ENCODE measurements around the gene SCMH1.
"Not testable (repeated sequence)": the region's sequence is repeated elsewhere in the genome, so short reads cannot be mapped to it uniquely, and the experiment has no call there.

SCMH1 gene

DNA sequence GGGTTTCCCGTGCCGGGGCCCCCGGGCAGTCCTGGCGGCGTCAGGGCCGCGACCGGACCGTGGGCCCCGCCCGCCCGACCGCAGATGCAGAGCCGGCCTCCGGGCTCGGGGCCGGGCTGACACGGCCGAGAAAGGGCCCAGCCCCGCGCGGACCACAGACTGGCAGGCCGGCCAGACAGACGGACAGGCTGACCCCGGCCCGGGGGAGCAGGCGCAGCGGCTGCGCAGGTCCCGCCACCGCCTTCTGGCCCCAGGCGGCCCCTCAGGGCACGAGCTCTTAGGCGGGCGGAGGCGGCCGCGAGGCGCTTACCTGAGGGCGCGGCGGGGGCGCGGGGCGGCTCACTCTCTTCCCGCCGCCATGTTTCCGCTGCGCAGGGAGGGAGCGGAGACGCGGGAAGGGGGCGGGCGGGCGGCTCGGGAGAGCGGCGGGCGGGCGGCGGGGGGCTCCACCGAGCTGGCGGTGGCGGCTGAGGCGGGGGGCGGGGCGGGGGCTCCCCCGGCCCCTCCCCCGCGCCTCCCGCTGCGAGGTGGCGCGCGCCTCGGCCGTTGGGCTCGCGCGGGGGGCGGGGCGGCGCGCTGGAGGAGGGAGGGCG, at the start of gene SCMH1:
Gene SCMH1, minus strand, starts transcription at position 558 of the 593 bp plus-strand sequence. CDS start 56,173 bp downstream, outside the sequence.
- DNase-seq = peak; percentile 80

DNA sequence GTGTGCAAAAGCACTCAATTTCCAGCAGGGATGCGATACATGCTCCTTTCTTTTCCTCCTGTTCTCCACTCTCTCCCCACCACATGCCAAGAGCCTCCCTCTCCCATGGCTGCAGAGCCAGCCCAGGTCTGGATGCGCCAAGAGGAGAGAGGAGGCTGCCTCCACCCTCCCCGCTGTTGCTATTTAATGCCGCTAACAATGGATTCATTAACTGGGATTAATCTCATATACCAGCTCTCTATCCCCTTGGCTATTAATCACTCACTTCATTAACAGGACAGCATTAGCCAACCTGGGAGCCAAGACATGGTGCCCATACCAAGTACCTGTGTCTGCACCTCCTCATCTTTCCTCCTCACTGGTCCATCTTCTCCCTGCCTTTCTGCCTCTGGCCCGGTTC, 49.1 kb upstream of the SCMH1 start:
- no peak for DNase-seq

DNA sequence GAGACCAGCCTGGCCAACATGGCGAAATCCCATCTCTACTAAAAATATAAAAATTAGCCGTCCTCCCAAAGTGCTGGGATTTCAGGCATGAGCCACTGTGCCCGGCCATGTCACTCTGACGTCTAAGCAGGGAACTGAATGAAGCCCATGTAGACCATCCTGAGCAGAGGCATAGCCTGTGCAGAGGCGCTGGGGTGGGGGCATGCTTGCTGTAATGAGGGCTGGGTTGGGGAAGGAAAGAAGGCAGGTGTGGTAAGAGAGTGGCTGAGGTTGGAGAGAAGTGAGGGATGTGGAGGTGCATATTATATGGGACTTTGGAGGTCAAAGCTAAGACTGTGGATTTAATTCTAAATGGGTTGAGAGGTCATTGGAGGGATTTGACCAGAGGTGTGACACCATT, 47.1 kb upstream of the SCMH1 start:
- no peak for DNase-seq

DNA sequence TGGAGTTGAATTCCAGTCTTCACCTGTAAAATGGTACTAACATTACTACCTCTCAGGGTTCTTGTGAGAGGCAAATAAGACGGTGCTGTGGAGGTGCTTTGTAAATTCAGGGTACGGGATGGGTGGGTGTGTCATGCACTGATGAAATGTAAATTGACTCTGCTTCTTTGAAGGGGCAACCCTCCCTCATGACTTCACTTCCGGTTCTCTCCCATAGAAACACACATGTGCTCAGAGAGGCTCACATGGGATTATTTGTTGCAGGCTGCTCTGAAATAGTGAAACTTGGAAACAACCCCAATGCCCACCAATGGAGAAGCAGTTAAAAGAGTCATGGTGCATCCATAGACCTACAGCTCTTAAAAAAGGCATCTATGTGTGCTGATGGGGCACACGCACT, 44.9 kb upstream of the SCMH1 start:
- no peak for DNase-seq

DNA sequence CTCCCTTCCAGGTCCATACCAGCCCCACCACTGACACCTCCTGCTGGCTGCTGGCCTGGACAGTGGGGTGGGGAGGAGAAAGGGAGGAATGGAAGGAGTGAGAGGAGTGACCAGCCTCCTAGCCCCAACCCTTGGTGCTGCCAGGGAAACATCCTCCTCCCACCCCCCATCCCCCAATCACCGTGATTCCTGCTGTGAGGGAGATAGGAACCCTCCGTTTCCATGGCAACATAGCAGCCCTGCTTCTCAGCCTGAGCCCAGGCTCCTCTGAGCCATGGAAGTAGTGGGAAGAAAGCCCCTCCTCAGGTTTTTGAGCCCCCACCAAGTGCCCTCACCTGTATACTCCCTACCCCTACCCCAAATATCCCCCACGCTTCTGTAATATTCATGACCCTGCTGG, 44.4 kb upstream of the SCMH1 start:
- no peak for DNase-seq

DNA sequence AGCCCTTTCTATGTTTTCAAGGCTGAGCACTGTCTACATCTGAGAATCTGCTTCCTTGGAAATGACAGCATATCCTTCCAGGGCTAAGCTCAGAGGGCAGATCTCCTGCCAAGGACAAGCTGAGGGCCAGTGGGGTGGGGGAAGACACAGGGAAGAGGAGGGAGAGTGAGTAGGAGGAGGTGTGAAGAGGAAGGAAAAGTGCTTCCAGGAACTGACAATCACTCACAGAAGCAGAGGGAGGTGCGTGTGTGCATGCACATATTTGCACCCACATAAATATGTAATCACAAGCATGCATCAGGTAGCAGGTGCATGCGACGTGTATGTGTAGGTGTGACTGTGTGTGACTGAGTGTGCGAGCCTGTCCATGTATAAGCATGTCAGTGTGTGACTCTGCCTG, 43.7 kb upstream of the SCMH1 start:
- no peak for DNase-seq

DNA sequence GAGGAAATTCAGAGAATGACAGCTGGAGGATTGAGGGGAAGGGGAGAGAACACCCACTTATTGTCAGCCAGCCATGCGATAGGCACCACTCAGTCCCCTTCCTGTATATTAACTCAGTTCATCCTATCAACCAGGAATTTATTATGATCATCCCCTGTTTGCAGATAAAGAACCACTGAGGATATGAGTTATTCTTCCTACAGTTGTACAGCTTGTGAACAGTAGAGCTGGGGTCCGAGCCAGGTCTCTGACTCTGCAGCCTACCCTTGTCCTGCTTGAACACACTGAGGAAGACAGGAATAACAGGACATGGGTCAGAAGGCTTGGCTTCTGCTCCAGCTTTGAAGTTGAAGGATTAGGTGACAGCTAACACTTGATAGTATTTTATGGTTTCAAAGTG, 42.0 kb upstream of the SCMH1 start:
- DNase-seq = no peak

DNA sequence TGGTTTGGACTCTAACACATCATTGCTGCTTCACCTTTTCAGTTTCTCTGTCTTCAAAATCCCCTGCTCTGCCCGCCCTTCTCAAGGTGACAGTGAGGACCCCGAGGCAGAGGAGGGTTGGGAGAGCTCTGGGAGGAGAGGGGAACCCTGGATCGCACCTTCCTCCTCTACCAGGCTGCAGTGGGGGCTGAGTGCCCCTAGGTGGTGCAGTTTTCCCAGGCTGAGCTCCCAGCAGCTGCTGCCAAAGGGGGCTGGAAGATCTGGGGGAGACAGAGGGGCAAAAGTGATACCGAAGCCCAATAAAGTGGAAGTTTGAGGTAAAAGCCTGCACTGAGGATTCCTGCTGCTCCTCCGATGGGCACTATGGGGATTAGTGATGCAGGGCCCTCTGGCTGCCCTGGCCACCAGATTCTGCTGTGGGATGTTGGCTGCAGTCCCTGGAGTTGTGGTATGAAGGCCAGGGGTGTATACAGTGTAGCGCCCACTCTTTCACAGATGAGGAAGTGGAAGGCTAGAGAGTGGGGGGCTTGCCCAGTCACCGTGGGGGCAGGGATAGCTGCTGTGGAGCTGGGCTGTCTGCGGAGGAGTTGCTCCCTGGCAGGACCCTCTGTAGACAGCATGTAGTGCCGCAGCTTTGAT, 40.7 kb upstream of the SCMH1 start:
- DNase-seq = peak; percentile 52

DNA sequence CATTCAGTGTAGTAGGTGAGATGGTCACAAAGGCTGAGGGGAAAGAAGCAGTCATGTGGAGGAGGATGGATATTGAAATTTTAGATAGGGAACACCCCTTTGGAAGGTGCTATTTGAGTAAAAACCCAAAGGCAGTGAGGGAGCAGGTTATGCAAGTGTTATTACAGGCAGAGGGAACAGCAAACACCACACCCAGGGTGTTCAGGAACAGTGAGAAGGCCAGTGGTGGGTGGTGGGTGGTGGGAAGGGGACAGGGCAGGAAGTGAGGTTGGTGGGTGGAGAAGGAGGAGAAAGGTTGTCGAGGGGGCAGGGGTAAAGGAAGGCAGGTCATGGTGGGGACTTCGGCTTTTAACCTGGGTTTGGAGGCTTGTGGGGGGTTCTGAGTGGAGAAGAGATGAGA, 39.2 kb upstream of the SCMH1 start:
- no peak for DNase-seq

DNA sequence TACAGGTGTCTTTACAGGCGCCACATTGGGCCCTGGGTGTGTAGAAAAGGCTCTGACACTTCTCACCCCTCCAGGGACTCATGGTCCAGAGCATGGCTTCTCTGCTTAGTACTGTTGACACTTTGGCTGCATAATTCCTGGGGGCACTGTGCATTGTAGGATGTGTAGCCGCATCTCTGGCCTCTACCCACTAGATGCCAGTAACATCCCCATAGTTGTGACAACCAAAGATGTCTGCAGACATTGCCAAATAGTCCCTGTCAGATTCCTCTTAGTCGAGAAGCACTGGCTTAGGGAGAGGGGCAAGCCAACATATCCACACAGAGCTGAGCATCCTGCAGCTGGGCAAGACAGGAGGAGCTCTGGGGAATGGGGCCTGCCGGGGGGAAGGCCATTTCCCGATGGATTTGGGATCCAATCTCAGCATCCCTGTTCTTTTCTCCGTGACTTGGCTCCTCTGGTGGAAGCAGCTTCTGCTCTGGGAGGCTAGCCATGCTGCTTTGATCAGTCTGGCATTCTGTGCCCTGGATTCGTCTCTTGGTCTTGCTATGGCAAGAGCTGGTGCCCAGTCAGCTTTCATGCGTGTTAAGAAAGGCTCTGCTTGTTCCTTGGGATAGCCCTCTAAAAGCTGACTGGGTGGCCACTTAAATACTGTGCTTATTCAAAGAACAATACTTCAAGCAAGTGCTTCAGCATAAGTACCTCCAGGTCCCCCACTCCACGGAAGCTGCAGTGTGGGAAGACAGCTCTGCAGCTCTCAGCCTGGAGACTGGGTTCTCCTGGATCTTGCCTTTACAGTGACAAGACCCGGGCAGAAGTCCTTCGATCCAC, 38.3 kb upstream of the SCMH1 start:
- DNase-seq = no peak

DNA sequence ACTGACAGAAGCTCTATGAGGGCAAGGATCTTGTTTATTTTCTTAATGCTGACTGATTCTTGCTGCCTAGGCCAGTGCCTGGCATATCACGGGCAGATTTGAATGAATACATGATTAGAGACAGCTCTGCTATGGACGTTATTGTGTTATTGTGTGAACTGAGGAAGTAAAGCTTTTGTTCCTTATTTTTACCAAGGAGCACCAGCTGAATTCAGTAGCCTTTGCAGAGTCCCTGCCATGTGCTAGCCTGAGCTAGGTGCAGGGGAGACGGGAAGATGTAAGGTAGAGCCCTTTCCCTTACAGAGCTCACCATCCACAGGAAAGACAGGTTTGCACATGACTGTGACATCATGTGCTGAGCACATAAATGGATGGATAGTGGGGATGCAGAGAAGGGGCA, 36.0 kb upstream of the SCMH1 start:
- no peak for DNase-seq

DNA sequence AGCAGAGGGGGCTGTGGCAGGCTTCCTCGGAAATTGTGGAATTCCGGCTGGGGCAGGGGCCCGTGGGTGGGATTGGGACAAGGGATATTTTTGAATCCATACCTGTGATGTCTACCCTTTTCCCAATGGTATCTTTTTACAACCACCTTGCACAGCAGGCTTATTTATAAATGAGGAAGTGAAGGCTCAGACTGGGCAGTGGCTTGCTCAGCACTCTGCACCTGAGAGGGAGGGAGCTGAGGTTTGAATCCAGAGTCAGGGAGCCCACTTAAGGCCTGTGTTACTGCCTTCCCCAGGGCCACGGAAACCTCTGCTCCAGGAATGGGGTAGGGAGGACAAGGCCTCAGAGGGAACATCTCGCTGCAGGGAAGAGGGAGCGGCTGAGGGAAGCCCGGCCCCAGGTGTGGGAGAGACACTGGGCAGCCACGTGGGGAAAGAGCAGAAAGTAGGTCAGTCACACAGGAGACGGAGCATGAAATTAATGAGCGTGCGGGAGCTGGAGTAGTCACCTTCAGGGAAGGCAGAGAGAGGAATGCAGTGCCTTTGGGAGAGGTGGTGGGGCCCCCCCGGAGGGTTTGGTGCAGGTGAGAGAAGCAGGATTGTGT, 35.4 kb upstream of the SCMH1 start:
- DNase-seq = peak; percentile 78

DNA sequence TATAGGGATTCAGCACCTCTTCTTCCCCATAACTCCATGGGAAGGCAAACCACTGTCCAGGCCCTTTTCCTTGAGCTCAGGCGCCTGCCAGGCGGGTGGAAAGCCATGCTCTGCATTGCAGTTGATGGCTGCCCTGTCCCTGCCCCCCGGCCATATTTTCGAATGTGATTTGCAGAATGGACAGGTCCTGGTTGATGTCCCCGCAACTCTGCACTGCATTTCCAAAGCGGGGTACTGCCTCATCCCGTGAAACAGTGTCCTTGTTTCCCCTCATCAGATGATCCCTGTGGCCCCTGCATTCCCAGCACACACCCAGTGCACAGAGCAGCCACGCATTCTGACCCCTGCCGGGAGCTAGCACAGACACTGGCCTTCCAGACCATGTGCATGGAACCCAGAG, 33.7 kb upstream of the SCMH1 start:
- no peak for DNase-seq

DNA sequence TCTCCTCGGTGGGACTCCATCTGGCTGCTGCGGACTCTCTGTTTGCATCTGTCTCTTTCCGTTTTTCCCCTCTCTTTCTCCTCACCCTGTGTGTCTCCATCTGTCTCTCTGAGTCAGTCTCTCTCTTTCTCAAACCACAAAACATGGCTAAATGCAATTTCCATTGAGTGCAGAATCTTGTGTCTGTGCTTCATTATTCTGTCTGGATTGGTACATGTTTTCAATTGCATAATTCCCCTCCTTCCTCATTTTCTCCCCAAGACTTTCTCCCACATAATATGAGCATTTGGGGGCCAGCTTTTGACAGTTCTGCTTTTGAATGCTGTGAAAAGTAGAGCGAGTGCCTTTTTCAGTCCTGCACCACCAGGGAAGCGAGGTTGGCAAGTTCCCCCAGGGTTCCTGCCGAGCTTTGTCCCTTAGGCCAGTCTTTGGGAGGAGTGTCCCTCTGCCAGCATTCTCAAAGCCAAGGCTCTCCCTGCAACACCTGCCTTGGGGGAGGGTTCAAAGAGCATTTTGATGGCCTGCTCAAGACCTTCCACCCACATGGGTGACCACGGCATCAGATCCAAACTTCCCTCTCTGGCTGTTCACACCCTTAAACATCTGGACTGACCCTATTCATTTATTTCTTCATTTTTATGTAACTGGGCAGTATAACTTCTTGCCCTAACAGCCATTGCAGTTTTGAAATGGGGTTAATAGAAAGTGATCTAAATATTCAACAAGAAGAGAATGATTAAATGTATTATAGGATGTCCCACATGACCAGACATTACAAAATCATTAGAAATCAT, 32.8 kb upstream of the SCMH1 start:
- DNase-seq = no peak

DNA sequence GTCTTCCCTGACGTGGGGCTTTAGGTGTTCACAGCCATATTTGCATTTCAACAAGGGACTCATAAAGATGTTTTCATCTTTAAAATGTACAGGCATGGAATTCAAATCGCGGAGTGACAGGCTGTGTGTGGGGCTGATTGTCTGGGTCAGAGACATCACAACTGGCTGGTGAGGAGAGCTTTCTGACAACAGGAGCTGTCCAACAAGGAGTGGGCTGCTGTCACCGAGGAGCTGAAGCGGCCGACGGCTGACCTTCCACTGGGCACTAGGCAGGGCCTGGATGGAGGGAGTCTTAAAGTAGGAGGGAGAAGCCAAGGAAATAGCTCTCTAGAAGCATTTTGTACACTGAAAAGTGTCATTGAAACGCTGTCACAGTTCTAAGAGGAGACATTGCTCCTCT, 30.5 kb upstream of the SCMH1 start:
- DNase-seq = no peak

DNA sequence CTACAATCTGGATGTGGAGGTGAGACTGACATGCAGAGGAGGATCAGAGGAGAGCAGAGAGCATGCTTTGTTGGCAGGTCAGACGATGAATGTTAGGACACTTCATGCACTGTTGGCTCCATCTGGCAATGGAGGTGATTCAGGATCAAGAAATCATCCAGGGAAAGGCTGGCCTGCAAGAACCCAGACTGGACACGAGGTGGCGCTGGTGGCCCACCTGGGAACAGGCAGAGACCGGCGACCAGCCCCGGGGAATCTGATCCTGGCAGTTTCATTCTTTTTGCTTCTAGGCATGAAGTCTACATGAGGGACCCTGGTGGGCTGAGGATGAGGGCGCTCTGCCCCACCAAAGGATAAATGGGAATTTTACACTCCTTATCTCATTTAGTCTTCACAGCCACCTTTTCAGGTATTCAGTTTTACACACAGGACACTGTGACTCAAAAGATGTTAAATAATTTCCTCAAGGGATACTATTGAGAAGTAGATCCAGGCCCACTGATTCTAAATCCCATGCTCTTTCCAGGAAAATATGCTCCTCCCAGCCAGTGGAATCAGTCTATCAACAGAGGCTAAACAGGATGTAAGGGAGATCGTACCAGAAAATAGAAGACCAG, 26.2 kb upstream of the SCMH1 start:
- DNase-seq = peak; percentile 71

DNA sequence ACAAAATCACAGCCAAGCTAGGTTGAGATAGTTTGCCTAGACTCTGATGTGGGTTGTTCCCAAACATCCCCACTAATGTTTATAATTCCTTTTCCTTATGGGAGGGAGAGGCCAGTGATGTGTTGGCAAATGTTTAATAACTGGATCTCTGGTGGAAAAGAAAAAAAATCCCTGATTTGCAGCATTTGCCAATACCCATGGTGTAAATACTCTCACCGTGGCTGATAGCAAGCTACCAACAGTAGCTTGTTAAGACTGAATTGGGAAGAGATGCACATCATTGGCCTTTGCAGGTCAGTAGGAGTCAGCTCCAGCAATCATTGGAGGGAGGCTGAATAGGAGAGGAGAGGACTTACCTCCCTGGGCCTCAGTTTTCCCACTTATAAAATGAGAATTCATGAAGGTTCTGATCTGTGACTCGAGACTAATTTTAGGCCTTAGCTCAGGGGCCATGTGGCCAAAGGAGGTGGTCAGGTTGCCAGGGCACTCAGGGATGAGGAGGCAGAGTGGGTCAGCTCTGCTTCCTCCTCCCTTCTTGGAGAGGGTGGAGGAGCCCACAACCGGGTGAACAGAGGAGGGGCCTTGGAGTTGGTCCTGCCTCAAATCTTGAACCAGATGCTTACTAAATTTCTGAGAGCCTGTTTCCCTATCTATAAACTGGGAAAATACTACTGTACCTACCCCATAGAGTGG, 20.0 kb upstream of the SCMH1 start:
- DNase-seq = no peak

DNA sequence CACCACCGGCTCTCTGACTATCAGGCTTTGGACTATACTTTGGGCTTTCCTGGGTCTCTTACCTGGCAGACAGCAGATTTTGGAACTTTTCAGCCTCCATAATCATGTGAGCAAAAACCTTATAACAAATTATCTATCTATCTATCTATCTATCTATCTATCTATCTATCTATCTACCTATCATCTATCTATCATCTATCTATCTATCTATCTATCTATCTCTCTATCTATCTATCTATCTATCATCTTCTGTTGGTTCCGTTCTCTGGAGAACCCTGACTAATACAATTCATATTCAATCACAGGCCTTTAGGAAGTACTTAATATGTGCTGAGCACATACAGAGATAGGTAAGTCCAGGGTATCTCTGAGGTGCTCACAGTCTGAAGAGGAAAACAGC, 18.7 kb upstream of the SCMH1 start:
- DNase-seq = no peak

DNA sequence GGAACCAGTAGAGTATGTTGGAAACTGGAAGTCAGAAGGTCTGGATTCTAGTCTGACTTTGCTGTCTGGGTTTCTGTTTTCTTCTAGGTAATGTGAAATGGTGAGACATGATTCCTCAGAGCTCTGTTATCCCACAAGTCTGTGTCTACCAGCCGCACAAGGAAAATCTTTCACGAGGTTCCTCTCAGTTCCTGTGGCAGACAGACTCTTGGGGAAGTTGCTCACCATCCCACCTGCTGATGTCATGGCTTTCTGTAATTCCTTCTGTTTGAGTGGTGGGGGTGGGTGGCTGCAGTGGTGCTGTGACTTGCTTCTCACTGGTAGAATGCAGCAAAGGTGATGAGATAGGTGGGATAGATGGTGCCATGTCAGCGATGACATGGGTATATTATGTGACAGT, 17.1 kb upstream of the SCMH1 start:
- DNase-seq = no peak

DNA sequence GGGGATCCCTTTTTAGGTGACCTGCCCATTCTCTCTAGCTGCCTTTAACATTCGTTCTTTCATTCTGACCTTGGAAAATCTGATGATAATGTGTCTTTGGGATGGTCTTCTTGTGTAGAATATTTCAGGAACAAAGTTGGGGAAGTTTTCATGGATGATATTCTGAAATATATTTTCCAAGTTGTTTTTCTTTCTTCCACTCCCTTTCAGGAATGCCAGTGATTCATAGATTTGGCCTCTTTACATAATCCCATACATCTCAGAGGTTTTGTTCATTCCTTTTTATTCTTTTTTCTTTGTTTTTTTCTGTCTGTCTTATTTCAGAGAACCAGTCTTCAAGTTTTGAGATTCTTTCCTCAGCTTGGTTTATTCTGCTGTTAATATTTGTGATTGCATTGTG, 13.9 kb upstream of the SCMH1 start:
- DNase-seq = no peak

DNA sequence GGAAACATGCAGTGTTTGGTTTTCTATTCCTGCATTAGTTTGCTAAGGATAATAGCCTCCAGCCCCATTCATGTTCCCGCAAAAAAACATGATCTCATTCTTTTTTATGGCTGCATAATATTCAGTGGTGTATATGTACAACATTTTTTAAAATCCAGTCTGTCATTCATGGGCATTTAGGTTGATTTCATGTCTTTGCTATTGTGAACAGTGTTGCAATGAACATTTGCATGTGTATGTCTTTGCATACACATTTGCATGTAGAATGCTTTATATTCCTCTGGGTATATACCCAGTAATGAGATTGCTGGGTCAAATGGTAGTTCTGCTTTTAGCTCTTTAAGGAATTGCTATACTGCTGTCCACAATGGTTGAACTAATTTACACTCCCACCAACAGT, 9.0 kb upstream of the SCMH1 start:
- DNase-seq = not testable (repeated sequence)

DNA sequence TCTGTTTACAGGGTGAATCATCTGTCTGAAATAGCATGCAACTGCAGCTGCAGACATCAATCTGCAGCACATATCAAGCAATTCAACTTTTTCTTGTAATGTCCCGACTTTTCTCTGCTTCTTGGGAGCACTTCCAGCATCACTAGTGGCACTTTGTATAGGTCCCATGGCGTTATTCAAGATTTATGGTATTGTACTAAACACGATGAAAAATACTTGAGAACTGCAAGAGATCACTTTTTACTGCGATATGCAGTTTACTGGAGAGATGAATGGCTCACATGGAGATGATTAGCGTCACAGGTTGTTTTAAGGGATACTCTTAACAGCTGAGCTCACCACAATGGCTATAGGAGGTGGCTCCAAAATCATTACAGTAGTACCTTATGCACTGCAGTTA, 7.2 kb upstream of the SCMH1 start:
- no peak for DNase-seq

Measured in RPMI8226 (cell line).